IPS DF 6.9 (cell line): ENCODE measurements around the gene TMEM201.
"Not testable (repeated sequence)": the region's sequence is repeated elsewhere in the genome, so short reads cannot be mapped to it uniquely, and the experiment has no call there.

ENCODE experiments used
- DNase-seq: peaks from one replicate; pipeline ENCODE4 v3.0.0-alpha.2; 2013; ENCODE audit warnings: low read depth, low spot score
- H3K27ac ChIP-seq: one replicate; pipeline ENCODE4 v1.5.1; 2013; ENCODE audit warnings: low read length, control low read depth
- H3K27me3 ChIP-seq: 2 replicates; pipeline ENCODE4 v1.6.1; 2013; ENCODE audit warnings: mild to moderate bottlenecking, low read length; ENCODE audit not compliant: control insufficient read depth, insufficient read depth
- H3K36me3 ChIP-seq: 2 replicates; pipeline ENCODE4 v1.6.1; 2013; ENCODE audit warnings: low read length; ENCODE audit not compliant: control insufficient read depth, insufficient read depth
- H3K4me1 ChIP-seq: 2 replicates; pipeline ENCODE4 v1.6.1; 2013; ENCODE audit warnings: low read length; ENCODE audit not compliant: control insufficient read depth, insufficient read depth
- H3K4me3 ChIP-seq: 2 replicates; pipeline ENCODE4 v1.5.1; 2013; ENCODE audit warnings: mild to moderate bottlenecking, low read length
- H3K9me3 ChIP-seq: 2 replicates; pipeline ENCODE4 v1.6.1; 2013; ENCODE audit warnings: low read length, inconsistent platforms; ENCODE audit not compliant: control insufficient read depth, insufficient read depth
- WGBS: extraction: QIAGEN DNeasy Blood & Tissue Kit; methylation state at CpG from one replicate; pipeline ENCODE4 v1.1.7; 2013; ENCODE audit warnings: mixed read lengths, missing lambda C conversion rate; ENCODE audit not compliant: insufficient read length, insufficient coverage; 5-methylcytosine and 5-hydroxymethylcytosine counted together

TMEM201 gene

DNA sequence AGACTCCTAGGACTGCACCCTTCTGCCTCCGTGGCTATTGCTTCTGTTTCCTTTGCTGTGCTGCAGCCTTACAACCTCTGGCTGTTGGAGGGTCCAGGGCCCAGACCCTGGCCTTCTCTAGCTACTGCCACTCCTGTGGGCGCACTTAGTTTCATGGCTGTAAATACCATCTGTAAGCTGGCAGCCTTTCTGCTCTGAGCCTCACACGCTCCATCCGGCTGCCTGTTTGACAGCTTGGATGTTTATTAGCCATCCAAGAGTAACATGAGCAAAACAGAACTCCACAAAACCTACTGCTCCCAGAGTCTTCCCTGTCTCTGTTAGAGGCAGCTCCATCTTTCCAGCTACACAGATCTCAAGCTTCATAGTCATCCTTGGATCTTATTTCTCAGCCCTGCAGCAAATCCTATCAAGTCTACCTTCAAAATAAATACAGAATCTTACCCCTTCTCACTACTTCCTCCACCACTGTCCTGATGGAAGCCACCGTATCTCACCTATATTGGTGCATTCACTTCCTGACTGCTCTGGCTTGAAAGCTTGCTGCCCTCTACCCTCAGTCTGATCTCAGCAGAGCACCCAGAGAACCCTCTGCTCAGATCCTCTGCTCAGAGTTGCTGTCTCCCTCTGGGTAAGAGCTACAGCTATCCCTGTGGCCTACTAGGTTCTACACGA is 30.3 kb upstream of the TMEM201 start:
- Histone ChIP-seq H3K4me1 (no peaks in the 10 kb centered on the region), H3K27ac (no peak overlapping the region), H3K9me3 (no peaks in the 10 kb centered on the region), H3K36me3 (peaks cover 11% of the 10 kb centered on the region), H3K27me3 (no peaks in the 10 kb centered on the region), H3K4me3 (no peak overlapping the region)
- DNase-seq, result no peak
- no CpG with 5 or more reads among the region's 6 CpGs for WGBS

- H3K36me3 ChIP-seq, result peaks cover 11% of the 10 kb centered on the region
- no peak overlapping the region for H3K27ac ChIP-seq
- no peaks in the 10 kb centered on the region for H3K9me3 ChIP-seq
- WGBS, result no CpG with 5 or more reads among the region's 11 CpGs
- no peak overlapping the region for H3K4me3 ChIP-seq
- no peaks in the 10 kb centered on the region for H3K4me1 ChIP-seq
- H3K27me3 ChIP-seq, result no peaks in the 10 kb centered on the region
- no peak for DNase-seq
Observed at GRCh38 chr1:9558946-9559545, 29.7 kb upstream of the TMEM201 start.

DNA sequence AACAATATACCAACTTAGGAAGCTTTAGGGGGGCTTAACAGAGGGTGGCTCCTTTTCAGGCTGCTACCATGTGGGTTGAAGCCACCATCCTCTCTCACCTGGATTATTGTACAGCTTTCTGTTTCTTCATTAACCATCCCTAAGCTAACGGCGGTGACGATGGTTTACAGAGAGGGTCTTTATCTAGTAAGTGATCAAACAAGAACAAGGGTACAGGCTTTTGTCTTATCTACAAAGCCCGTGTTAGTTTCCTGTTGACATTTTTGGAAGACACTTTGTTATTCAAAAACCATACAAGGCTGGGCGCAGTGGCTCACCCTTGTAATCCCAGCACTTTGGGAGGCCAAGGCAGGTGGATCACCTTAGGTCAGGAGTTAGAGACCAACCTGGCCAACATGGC is 29.0 kb upstream of the TMEM201 start:
- no peaks in the 10 kb centered on the region for H3K27me3 ChIP-seq
- H3K4me3 ChIP-seq, result no peak overlapping the region
- H3K9me3 ChIP-seq, result no peaks in the 10 kb centered on the region
- peaks cover 11% of the 10 kb centered on the region for H3K36me3 ChIP-seq
- WGBS, result no CpG with 5 or more reads among the region's 5 CpGs
- no peak overlapping the region for H3K27ac ChIP-seq
- no peak for DNase-seq
- H3K4me1 ChIP-seq, result no peaks in the 10 kb centered on the region

DNA sequence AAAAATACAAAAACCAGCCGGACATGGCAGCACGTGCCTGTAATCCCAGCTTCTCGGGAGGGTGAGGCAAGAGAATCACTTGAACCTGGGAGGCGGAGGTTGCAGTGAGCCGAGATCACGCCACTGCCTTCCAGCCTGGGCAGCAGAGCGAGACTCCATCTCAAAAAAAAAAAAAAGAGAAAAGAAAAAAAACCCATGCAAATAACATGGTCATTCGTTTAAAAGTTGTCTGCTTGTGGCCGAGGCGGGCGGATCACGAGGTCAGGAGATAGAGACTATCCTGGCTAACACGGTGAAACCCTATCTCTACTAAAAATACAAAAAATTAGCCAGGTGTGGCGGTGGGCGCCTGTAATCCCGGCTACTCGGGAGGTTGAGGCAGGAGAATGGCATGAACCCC is 28.6 kb upstream of the TMEM201 start:
- H3K27ac ChIP-seq, H3K27me3 ChIP-seq, H3K9me3 ChIP-seq, H3K4me1 ChIP-seq, H3K4me3 ChIP-seq, DNase-seq: not testable (repeated sequence)
- no CpG with 5 or more reads among the region's 17 CpGs for WGBS
- H3K36me3 ChIP-seq, result peaks cover 11% of the 10 kb centered on the region

DNA sequence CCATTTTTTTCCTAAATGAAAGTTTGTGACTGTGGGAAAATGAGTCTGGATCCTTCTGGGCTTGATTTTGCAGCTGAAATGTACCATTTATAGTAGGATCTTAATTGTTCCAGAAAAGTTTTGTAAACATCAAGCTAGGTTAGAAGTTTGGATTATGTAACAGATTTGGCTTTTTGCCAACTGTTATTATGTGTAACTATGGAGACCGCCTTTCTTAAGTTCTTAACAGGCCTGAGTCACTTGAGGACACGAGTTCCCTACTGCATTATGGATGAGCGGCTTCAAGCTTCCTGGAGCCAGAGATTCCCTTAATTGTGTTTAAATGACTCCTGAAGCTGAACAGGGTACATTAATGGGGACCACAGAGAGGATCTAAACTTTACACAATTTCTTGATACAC is 27.3 kb upstream of the TMEM201 start:
- H3K9me3 ChIP-seq, result no peaks in the 10 kb centered on the region
- no peak overlapping the region for H3K27ac ChIP-seq
- no CpG with 5 or more reads among the region's 3 CpGs for WGBS
- no peaks in the 10 kb centered on the region for H3K36me3 ChIP-seq
- no peak for DNase-seq
- H3K4me1 ChIP-seq, result no peaks in the 10 kb centered on the region
- no peaks in the 10 kb centered on the region for H3K27me3 ChIP-seq
- H3K4me3 ChIP-seq, result no peak overlapping the region

GRCh38 chr1:9569267-9569666 is 19.4 kb upstream of the TMEM201 start:
- H3K9me3 ChIP-seq, result no peaks in the 10 kb centered on the region
- H3K4me3 ChIP-seq, result no peak overlapping the region
- no peaks in the 10 kb centered on the region; the same call in 1 of the 2 replicates for H3K36me3 ChIP-seq
- H3K27ac ChIP-seq, result no peak overlapping the region
- WGBS, result no CpG with 5 or more reads among the region's 1 CpG
- no peaks in the 10 kb centered on the region for H3K4me1 ChIP-seq
- DNase-seq, result no peak
- H3K27me3 ChIP-seq, result no peaks in the 10 kb centered on the region

DNA sequence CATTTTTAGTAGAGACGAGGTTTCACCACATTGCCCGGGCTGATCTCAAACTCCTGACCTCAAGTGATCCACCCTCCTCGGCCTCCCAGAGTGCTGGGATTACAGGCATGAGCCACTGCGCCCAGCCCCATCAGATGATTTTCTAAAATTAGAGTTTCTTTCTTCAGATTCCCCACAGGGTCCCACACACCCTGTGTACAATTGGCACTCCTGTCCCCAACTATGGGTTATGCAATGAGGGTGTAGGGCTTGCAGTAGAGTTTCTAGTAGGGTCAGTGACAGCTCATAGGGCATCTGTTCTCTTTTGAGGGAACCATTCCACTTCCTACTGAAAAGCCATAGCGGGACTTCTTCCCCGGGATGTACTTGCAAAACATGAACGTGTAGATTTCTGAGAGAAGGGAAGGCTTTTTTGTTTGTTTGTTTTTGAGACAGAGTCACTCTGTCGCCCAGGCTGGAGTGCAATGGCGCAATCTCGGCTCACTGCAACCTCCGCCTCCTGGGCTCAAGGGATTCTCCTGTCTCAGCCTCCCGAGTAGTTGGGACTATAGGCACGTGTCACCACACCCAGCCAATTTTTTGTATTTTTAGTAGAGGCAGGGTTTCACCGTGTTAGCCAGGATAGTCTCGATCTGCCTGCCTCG is 17.7 kb upstream of the TMEM201 start:
- not testable (repeated sequence) for DNase-seq, H3K4me3 ChIP-seq, H3K27ac ChIP-seq, H3K9me3 ChIP-seq, H3K4me1 ChIP-seq, H3K36me3 ChIP-seq, H3K27me3 ChIP-seq
- WGBS, result no CpG with 5 or more reads among the region's 16 CpGs

DNA sequence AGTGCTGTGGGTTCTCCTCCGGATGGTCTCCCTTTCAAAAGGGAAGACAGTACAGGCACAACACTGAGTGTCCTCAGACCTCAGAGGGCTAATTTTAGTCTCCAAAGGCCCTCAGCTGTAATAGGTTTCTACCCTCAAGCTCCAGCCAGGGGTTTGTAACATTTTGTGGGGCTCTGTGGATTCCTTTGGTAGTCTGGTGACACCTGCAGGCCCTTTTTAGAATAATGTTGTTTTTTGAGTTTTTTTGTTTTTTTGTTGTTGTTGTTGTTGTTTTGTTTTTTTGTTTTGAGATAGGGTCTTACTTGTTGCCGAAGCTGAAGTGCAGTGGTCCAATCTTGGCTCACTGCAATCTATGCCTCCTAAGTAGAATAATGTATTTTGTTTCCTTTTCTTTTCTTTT is 15.0 kb upstream of the TMEM201 start:
- 100% methylated on average over 1 of the region's 2 CpGs for WGBS
- H3K9me3 ChIP-seq, result no peaks in the 10 kb centered on the region
- H3K27me3 ChIP-seq, result no peaks in the 10 kb centered on the region
- peaks cover 2% of the 10 kb centered on the region; the same call in 1 of the 2 replicates for H3K36me3 ChIP-seq
- H3K4me3 ChIP-seq, result no peak overlapping the region
- H3K4me1 ChIP-seq, result no peaks in the 10 kb centered on the region
- no peak overlapping the region for H3K27ac ChIP-seq
- DNase-seq, result no peak

DNA sequence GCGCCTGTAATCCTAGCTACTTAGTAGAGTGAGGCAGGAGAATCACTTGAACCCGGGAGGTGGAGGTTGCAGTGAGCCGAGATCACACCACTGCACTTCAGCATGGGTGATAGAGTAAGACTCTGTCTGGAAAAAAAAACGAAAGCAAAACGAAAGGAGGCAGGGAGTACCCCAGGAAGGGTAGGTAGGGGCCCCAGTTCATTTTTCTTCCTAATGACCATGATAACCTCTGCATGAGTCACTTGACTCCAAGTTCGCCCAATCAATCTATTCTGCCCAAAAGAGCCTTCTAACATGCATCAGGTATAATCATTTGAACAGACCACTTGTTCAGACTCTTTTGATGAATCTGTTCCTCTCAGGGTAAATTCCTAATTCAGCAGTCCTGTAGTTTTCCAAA is 13.2 kb upstream of the TMEM201 start:
- H3K36me3 ChIP-seq, result peaks cover 2% of the 10 kb centered on the region; the same call in 1 of the 2 replicates
- H3K4me1 ChIP-seq, result no peaks in the 10 kb centered on the region

DNA sequence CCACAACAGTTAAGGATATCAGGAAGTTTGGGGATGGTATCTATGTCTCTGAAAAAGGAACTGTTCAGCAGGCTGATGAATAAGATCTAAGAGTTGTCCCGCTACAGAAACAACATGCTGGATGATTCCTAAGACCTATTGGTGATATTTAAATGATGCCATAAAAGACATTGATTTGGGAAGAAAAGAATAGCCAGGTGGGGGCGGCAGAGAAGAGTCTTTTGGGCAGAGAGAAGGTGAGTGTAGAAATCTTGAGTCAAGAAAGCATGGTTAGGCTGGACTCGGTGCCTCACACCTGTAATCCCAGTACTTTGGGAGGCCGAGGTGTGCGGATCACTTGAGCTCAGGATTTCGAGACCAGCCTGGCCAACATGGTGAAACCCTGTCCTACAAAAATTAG is 11.8 kb upstream of the TMEM201 start:
- no peaks in the 10 kb centered on the region for H3K4me1 ChIP-seq
- H3K27ac ChIP-seq, result no peak overlapping the region
- H3K4me3 ChIP-seq, result no peak overlapping the region
- no peak for DNase-seq
- no CpG with 5 or more reads among the region's 6 CpGs for WGBS
- H3K36me3 ChIP-seq, result peaks cover 5% of the 10 kb centered on the region; the same call in 1 of the 2 replicates
- H3K27me3 ChIP-seq, result no peaks in the 10 kb centered on the region
- H3K9me3 ChIP-seq, result no peaks in the 10 kb centered on the region

More for the DNA sequence above, 13.2 kb upstream of the TMEM201 start:
- no peak for DNase-seq
- no CpG with 5 or more reads among the region's 6 CpGs for WGBS
- no peak overlapping the region for H3K27ac ChIP-seq
- no peaks in the 10 kb centered on the region for H3K9me3 ChIP-seq
- no peaks in the 10 kb centered on the region for H3K27me3 ChIP-seq
- no peak overlapping the region for H3K4me3 ChIP-seq
